Measurements from ENCODE around the gene ZNHIT1.

Gene ZNHIT1

DNA sequence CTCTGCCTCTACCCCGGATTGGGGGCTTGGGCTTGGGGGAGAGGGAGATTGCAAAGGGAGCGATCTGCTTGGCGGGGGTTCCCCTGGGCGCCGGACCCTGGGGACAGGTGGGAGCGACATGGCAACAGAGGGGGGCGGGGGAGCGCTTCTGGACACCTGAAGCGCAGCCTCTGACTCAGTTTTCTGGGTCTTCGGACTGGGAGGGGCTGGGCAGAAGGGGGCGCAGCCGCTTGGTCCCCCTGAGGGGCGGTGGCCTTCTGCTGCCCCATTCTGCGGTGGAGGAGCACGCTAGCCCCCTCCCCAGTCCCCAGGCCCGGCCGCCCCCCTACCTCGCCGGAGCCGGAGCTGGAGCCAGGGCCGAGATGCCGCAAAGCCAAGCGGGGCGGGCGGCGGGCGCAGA is 38.3 kb upstream of the ZNHIT1 start:
- TF ChIP-seq TCF4 (CRISPR knock-in tag; IDR thresholded peaks at IDR 0.05; ENCODE audit: borderline replicate concordance) = no peak
- TF ChIP-seq, protein P1, sequence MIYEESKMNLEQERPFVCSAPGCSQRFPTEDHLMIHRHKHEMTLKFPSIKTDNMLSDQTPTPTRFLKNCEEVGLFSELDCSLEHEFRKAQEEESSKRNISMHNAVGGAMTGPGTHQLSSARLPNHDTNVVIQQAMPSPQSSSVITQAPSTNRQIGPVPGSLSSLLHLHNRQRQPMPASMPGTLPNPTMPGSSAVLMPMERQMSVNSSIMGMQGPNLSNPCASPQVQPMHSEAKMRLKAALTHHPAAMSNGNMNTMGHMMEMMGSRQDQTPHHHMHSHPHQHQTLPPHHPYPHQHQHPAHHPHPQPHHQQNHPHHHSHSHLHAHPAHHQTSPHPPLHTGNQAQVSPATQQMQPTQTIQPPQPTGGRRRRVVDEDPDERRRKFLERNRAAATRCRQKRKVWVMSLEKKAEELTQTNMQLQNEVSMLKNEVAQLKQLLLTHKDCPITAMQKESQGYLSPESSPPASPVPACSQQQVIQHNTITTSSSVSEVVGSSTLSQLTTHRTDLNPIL (CRISPR knock-in tag; IDR thresholded peaks at IDR 0.05; ENCODE audit: low read depth) = no peak
- TF ChIP-seq, protein P2, sequence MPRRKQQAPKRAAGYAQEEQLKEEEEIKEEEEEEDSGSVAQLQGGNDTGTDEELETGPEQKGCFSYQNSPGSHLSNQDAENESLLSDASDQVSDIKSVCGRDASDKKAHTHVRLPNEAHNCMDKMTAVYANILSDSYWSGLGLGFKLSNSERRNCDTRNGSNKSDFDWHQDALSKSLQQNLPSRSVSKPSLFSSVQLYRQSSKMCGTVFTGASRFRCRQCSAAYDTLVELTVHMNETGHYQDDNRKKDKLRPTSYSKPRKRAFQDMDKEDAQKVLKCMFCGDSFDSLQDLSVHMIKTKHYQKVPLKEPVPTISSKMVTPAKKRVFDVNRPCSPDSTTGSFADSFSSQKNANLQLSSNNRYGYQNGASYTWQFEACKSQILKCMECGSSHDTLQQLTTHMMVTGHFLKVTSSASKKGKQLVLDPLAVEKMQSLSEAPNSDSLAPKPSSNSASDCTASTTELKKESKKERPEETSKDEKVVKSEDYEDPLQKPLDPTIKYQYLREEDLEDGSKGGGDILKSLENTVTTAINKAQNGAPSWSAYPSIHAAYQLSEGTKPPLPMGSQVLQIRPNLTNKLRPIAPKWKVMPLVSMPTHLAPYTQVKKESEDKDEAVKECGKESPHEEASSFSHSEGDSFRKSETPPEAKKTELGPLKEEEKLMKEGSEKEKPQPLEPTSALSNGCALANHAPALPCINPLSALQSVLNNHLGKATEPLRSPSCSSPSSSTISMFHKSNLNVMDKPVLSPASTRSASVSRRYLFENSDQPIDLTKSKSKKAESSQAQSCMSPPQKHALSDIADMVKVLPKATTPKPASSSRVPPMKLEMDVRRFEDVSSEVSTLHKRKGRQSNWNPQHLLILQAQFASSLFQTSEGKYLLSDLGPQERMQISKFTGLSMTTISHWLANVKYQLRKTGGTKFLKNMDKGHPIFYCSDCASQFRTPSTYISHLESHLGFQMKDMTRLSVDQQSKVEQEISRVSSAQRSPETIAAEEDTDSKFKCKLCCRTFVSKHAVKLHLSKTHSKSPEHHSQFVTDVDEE (CRISPR knock-in tag; IDR thresholded peaks at IDR 0.05) = no peak
- TF ChIP-seq BACH2 (CRISPR knock-in tag; IDR thresholded peaks at IDR 0.05; ENCODE audit: borderline replicate concordance) = no peak
- no peak for TF ChIP-seq ZNF565 (CRISPR knock-in tag; conservative IDR thresholded peaks at IDR 0.05; ENCODE audit: low read depth)
- TF ChIP-seq PPARA (CRISPR knock-in tag; IDR thresholded peaks at IDR 0.05; ENCODE audit: borderline replicate concordance) = no peak
- TF ChIP-seq ZC3H10 (CRISPR knock-in tag; IDR thresholded peaks at IDR 0.05) = no peak
- no peak for TF ChIP-seq RARB (CRISPR knock-in tag; IDR thresholded peaks at IDR 0.05)
- TF ChIP-seq ZFP30 (CRISPR knock-in tag; IDR thresholded peaks at IDR 0.05) = no peak
- TF ChIP-seq CSDC2 (CRISPR knock-in tag; IDR thresholded peaks at IDR 0.05) = no peak
- no peak for TF ChIP-seq ARNTL (CRISPR knock-in tag; IDR thresholded peaks at IDR 0.05; ENCODE audit: borderline replicate concordance, low read depth)
- no peak for TF ChIP-seq ISL1 (CRISPR knock-in tag; IDR thresholded peaks at IDR 0.05)
- ATAC-seq = no peak

DNA sequence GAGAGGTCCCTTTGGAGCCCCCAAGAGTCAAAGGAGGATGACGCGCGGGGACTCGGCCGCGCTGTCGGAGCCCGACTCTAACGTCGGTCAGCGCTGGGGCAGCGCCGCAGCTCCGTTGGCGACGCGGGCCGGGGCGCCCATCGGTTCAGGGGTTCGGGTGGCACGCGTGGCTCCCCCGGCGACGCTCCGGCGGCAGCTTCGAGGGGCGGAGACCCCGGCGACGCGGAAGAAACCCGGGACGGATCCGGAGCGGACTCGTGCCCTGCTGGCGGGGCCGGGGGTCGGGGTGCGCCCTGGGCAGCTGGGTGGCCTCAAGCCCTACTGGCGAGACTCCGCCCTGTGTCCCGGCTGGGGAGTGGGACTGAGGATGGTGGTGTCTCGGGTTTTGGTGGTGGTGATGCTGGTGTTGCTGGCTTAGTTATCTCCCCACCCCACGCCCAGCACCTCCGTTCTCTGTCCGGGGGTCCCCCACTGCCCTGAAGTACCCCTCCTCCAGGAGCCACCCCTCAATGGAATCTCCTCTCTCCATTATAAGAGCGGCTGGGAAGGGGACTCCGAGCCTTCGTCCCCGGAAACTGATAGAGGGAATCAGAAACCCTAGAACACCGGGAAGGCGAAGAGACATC is 37.7 kb upstream of the ZNHIT1 start, which contains the start of gene NAT16:
Gene NAT16 (minus strand): TSS at position 164 of the 626 bp plus-strand sequence. CDS start 5,486 bp downstream, outside the sequence.
- ATAC-seq = peak; percentile 7; the same call in 1 of the 3 replicates
- TF ChIP-seq, protein P2 (CRISPR knock-in tag; IDR thresholded peaks at IDR 0.05) = 0 out of 2 replicates have a peak, but pooled peaks have one; percentile 43
- TF ChIP-seq RARB (CRISPR knock-in tag; IDR thresholded peaks at IDR 0.05) = no peak

DNA sequence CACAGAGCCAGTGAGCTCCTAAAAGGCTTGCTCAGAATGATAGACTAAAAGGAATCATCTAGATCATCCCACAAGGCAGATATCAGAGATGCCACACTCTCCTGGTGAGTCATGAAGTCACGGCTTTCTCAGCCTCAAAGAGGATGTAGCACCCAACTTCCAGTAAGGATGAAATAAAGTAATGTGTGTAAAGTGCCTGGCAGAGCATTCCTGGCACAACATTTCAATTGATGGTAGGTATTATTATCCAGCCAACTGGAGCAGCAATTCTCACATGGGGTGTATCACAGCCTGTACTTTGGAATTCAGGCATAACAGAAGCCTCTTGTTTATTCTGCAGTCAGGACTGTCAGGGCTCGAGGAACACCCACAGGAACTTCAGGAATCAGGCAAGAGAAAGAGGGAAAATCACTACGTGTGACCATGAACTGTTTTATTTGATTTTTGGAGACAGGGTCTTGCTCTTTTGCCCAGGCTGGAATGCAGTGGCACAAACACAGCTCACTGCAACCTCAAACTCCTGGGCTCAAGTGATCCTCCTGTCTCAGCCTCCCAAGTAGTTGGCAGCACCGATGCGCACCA is 32.6 kb upstream of the ZNHIT1 start:
- TF ChIP-seq GLIS3 (CRISPR knock-in tag; IDR thresholded peaks at IDR 0.05) = no peak
- peak; percentile 72; the same call in 1 of the 2 replicates for TF ChIP-seq ISL1 (CRISPR knock-in tag; IDR thresholded peaks at IDR 0.05)
- peak; percentile 28 for ATAC-seq

DNA sequence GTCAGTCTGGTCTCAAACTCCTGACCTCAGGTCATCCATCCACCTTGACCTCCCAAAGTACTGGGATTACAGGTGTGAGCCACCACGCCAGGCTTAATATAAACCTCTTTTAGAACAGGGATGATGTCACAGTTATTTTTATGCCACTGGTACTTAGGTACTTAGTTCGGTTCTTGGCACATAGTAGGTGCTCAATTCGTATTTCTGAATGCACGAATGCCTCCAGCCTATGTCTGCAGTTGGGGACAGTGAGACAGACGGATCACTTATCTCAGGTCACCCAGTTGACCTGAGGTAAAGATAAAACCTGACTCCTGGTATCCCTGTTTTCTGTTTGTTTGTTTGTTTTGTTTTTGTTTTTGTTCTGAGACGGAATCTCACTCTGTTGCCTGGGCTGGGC is 31.8 kb upstream of the ZNHIT1 start:
- no peak for TF ChIP-seq BACH2 (CRISPR knock-in tag; IDR thresholded peaks at IDR 0.05; ENCODE audit: borderline replicate concordance)
- TF ChIP-seq RARB (CRISPR knock-in tag; IDR thresholded peaks at IDR 0.05) = no peak
- TF ChIP-seq ZNF8 (CRISPR knock-in tag; IDR thresholded peaks at IDR 0.05) = no peak
- TF ChIP-seq PPARA (CRISPR knock-in tag; IDR thresholded peaks at IDR 0.05; ENCODE audit: borderline replicate concordance) = no peak
- TF ChIP-seq ISL1 (CRISPR knock-in tag; IDR thresholded peaks at IDR 0.05) = no peak
- TF ChIP-seq, protein P2 (CRISPR knock-in tag; IDR thresholded peaks at IDR 0.05) = no peak
- no peak for TF ChIP-seq TOX (CRISPR knock-in tag; IDR thresholded peaks at IDR 0.05; ENCODE audit: borderline replicate concordance)
- no peak for TF ChIP-seq CSDC2 (CRISPR knock-in tag; IDR thresholded peaks at IDR 0.05)
- TF ChIP-seq, protein P3, sequence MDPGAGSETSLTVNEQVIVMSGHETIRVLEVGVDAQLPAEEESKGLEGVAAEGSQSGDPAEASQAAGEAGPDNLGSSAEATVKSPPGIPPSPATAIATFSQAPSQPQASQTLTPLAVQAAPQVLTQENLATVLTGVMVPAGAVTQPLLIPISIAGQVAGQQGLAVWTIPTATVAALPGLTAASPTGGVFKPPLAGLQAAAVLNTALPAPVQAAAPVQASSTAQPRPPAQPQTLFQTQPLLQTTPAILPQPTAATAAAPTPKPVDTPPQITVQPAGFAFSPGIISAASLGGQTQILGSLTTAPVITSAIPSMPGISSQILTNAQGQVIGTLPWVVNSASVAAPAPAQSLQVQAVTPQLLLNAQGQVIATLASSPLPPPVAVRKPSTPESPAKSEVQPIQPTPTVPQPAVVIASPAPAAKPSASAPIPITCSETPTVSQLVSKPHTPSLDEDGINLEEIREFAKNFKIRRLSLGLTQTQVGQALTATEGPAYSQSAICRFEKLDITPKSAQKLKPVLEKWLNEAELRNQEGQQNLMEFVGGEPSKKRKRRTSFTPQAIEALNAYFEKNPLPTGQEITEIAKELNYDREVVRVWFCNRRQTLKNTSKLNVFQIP (CRISPR knock-in tag; IDR thresholded peaks at IDR 0.05; ENCODE audit: borderline replicate concordance, low read depth) = no peak
- no peak for TF ChIP-seq ARNTL (CRISPR knock-in tag; IDR thresholded peaks at IDR 0.05; ENCODE audit: borderline replicate concordance, low read depth)
- TF ChIP-seq ZFP3 (CRISPR knock-in tag; IDR thresholded peaks at IDR 0.05) = no peak
- no peak for ATAC-seq
